Coronary artery (tissue), 2 donors: ENCODE results near the gene COA4.
"Not testable (repeated sequence)": the region's sequence is repeated elsewhere in the genome, so short reads cannot be mapped to it uniquely, and the experiment has no call there.

ENCODE experiments used
- DNase-seq: peaks from one replicate; pipeline ENCODE4 v3.0.0-alpha.2; 2017; ENCODE audit warnings: low spot score
- H3K27ac ChIP-seq, 2 donors: fragments of 200-600 bp; sonication (generic); one replicate each; pipeline ENCODE4 v1.5.1; 2016 to 2019
- H3K4me3 ChIP-seq: fragments of 200-600 bp; sonication (generic); 2 replicates; pipeline ENCODE4 v1.5.1; 2016; ENCODE audit warnings: mild to moderate bottlenecking, moderate library complexity
- CTCF ChIP-seq: fragments of 200-600 bp; sonication (generic); IDR thresholded peaks from one replicate; pipeline ENCODE4 v1.5.1; 2019; ENCODE audit warnings: antibody characterized with exemption

The COA4 gene

GRCh38 chr11:73902303-73902702 lies 25.7 kb upstream of the COA4 start:
- Histone ChIP-seq H3K27ac (no peak overlapping the region), H3K4me3 (no peak overlapping the region)
- no peak for DNase-seq
- no peak for TF ChIP-seq CTCF

- no peak for DNase-seq
- TF ChIP-seq CTCF: no peak
- H3K27ac ChIP-seq: no peak overlapping the region
- H3K4me3 ChIP-seq: no peak overlapping the region
Measured at GRCh38 chr11:73894725-73895335, 18.2 kb upstream of the COA4 start.

- no peak for DNase-seq
- TF ChIP-seq CTCF: no peak
Measured at GRCh38 chr11:73893041-73893440, 16.4 kb upstream of the COA4 start.

GRCh38 chr11:73889536-73889935 lies 12.9 kb upstream of the COA4 start:
- H3K4me3 ChIP-seq: no peak overlapping the region

More at GRCh38 chr11:73893041-73893440, 16.4 kb upstream of the COA4 start:
- Histone ChIP-seq H3K27ac (no peak overlapping the region), H3K4me3 (no peak overlapping the region)

GRCh38 chr11:73889019-73889418 lies 12.4 kb upstream of the COA4 start:
- TF ChIP-seq CTCF: no peak
- no peak for DNase-seq
- Histone ChIP-seq H3K27ac (no peak overlapping the region), H3K4me3 (no peak overlapping the region)

More at GRCh38 chr11:73889536-73889935, 12.9 kb upstream of the COA4 start:
- no peak for TF ChIP-seq CTCF
- DNase-seq: no peak
- no peak overlapping the region for H3K27ac ChIP-seq

- no peak for DNase-seq
- H3K27ac ChIP-seq: no peak overlapping the region
- TF ChIP-seq CTCF: no peak
- no peak overlapping the region for H3K4me3 ChIP-seq
Measured at GRCh38 chr11:73888244-73888643, 11.6 kb upstream of the COA4 start.

- no peak overlapping the region for H3K27ac ChIP-seq
- H3K4me3 ChIP-seq: no peak overlapping the region
- no peak for DNase-seq
- TF ChIP-seq CTCF: no peak
Measured at GRCh38 chr11:73883856-73884255, 7.2 kb upstream of the COA4 start.

GRCh38 chr11:73880449-73880848 lies 3.8 kb upstream of the COA4 start:
- H3K27ac ChIP-seq, DNase-seq, H3K4me3 ChIP-seq: not testable (repeated sequence)
